HTERT RPE-1 (cell line): ENCODE results near the gene HOXD8.

Source experiments
- in situ Hi-C: fragments of 300-500 bp; cut with MboI; formaldehyde crosslinking; loops from 4 replicates; pipeline ENCODE4 v1.14.3; 2020; ENCODE audit warnings: low sequenced_read_pairs

The HOXD8 gene

DNA sequence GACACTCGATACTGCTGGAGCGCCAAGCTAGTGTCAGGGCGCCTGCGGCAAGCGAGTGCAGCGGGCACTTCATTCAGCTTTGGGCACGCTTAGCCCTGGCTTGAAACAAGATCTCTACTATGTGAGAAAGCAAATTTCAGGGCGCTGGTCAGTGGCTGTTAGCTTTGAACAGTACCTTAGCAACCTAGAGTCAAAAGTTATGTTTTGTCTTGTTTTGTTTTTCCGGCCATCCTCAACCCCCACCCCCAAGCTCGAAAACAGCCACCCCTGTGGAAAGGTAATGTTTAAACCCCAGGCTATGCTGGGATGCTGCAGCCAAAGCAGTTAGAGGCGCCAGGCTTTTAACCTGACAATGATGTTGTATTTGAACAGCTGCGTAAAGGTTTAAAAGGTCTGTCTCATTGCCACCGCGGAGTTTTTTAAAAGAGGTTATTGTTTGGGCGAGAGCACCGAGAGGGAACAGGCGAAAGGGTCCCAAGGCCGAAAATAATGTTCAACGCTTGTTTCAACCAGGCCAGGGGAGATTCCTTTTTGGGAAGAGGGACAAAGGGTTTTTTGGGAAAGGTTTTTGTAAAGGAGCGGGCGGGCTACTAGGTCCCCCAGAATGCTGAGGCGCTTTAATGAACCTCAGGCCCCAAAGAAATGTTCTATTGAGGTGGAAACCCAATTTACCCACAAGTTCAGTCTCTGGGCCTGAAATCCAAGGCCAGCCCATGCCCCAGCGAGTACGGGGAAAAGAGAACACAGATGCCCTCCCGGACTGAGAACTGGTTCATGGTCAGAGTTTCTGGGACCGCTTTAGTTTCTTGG lies 15.2 kb upstream of the HOXD8 start:
- in situ Hi-C loops = no loop called here

DNA sequence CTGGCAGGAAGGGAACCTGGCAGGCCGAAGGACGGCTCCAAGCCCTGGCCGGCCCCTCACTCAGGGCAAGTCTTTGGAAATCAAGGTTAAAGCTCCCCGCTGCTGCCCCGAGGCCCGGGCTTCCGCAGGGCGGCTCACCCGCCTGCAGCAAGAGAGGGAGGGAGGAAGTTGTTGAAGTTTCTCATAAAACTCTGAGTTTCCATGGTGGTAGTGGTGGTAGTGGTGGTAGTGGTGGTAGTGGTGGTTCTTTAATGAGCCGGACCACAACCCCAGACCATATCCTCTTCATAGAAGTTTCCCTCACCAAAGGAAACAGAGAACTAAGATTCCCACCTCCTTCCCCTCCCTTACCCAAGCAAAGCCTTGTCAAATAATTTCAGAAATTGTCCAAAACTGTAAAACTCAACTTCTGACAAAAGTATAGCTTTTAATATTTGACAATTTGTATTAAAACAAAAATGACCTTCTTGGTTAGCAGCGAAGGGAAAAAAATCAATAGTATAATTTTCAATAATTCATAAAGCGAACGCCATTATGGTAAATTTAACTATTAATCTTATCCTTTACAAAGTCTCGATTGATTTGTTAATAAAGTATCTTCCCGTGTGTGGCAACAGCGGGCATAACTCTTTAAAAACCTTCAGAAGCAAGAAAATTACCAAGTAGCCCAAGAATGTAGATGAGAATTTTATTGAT lies 14.4 kb upstream of the HOXD8 start:
- in situ Hi-C loops = no loop called here

DNA sequence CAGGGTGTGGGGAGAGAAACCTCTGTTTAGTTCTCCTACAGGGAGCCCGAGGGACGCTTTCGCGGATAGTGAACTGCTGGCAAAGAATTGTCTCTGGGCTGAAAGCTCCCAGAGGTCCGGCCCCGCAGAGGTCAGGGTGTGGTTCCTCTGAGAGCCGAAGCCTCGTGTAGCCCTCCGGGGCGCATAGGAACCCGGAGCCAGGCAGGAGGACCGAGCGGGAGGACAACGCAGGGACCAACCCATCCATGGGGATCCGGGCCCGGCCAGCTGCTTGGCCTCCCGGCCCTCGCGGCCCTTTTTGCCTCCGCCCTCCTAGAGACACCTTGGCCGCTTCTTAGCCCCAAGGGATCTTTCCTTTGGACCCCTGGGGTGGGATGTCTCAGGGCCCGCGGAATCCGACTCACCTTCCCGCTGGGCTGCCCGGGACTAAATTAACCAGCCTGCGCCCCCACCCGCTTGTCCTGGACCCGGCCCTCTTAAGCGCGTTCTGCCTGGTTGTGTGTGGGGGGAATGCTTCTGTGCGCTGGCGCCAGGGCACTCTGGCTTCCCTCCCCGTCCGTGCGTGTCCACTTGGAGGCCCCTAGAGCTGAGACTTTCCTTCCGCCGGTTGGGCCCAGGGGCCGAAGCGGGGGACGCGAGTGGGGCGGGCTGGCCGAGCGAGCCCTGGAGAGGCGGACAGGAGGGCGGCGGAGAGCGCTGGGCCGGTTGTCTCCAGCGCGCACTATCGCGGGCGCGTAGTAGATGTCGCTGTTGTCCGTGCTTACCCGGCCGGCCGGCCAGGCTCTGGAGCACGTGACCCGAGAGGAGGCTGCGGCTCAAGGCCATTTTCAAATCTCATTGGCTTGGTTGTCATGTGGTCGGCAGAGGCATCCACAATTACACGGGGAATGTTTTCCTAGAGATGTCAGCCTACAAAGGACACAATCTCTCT lies 13.4 kb upstream of the HOXD8 start, which contains the start of gene HOXD10:
Gene HOXD10, plus strand, starts transcription at position 896 of the 931 bp plus-strand sequence. CDS start 56 bp downstream, outside the sequence.
- in situ Hi-C loops = no loop called here

DNA sequence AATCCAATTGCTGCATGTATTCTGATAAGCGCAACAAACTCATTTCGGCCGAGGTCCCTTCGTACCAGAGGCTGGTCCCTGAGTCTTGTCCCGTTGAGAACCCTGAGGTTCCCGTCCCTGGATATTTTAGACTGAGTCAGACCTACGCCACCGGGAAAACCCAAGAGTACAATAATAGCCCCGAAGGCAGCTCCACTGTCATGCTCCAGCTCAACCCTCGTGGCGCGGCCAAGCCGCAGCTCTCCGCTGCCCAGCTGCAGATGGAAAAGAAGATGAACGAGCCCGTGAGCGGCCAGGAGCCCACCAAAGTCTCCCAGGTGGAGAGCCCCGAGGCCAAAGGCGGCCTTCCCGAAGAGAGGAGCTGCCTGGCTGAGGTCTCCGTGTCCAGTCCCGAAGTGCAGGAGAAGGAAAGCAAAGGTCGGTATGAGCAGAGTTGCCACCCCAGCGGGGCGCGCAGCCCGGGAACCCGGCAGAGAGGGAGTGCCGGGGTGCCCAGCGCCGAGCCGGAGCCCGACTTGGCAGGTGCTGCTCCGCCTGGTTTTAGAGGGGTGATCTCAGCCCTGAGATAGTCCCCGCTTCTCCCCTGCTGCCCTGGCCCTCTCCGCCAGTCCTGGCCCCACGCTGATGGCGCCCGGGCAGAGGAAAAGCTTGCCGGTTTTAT lies 12.2 kb upstream of the HOXD8 start:
- in situ Hi-C loops = no loop called here

DNA sequence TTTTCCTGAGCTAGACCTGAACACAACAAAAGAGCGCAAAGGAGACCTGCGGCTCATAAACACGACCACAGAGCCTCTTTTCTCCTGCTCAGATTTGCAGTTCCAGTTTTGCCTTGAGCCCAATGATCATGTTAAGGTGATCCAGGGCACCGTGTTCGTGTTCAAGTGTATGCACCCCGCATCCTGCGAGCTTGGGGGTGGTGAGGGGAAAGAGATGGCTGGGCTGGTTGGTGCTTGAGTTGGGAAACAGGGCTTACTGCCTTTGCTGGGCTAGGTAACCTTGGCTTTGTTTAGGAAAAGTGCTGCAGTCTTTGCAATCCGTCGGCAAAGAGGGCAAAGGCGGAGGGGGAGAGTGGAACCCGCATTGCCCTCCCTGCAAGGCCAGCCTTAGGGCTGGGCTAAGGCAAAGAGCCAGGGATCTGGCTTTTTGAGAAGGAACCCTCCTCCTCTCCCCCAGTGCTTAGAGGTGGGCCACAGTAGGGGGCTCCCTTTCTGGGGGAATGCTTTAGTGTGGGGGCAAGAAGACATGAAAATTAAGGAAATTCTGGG lies 11.6 kb upstream of the HOXD8 start:
- in situ Hi-C loops = no loop called here

DNA sequence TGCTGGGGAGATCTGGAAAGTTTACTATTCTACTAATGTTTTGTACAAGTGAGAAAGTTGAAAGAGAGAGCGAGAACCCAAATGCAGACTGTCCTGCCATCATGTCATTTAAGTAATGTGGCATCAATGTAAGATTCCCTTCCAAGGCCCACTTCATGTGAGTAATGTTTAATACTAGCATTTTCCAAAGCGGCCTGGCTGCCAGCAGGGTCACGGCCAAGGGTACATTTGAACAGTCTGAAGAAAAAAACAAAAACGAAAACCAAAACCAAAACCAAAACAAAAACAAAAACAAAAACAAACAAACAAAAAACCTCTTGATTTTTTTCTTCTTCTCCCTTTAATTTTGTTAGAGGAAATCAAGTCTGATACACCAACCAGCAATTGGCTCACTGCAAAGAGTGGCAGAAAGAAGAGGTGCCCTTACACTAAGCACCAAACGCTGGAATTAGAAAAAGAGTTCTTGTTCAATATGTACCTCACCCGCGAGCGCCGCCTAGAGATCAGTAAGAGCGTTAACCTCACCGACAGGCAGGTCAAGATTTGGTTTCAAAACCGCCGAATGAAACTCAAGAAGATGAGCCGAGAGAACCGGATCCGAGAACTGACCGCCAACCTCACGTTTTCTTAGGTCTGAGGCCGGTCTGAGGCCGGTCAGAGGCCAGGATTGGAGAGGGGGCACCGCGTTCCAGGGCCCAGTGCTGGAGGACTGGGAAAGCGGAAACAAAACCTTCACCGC lies 10.7 kb upstream of the HOXD8 start:
- in situ Hi-C loops = no loop called here

DNA sequence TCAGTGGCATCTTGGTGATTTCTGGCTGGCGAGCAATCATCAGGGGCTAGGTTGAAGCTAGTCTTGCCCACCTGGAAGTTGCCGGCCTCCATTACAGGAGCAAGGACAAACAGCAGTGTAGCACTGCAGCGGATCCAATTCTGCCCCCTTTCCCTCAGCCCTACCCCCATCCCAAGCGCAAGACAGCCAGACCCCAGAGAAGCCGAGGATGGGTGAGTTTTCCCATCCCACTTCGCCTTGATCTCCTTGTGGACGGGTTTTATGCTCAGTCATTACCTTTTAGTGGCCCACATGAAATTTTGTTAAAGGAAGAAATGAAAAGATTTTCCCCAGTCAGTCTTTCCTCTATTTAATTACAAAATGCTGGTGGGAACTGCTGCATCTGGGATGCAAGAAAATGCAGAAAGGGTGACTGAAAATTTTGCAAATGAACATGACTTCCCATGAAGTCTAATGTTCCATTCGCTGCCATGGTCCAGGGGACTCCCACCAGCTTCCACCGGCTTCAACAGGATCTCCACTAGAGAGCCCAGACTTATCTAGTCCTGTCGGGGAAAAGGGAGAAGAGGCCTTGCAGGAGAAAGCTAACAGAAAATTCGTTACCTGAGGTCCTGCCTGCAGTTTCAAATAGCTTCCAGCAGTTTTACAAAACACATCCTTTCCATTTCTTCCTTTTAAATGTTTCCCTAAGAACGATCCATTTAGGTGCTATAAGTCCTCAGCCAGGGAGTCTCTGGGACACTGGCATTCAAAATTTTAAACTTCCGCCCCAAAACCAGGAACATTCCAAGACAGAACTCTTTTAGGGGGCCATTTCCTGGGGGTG lies 8.9 kb upstream of the HOXD8 start:
- in situ Hi-C loops = no loop called here

DNA sequence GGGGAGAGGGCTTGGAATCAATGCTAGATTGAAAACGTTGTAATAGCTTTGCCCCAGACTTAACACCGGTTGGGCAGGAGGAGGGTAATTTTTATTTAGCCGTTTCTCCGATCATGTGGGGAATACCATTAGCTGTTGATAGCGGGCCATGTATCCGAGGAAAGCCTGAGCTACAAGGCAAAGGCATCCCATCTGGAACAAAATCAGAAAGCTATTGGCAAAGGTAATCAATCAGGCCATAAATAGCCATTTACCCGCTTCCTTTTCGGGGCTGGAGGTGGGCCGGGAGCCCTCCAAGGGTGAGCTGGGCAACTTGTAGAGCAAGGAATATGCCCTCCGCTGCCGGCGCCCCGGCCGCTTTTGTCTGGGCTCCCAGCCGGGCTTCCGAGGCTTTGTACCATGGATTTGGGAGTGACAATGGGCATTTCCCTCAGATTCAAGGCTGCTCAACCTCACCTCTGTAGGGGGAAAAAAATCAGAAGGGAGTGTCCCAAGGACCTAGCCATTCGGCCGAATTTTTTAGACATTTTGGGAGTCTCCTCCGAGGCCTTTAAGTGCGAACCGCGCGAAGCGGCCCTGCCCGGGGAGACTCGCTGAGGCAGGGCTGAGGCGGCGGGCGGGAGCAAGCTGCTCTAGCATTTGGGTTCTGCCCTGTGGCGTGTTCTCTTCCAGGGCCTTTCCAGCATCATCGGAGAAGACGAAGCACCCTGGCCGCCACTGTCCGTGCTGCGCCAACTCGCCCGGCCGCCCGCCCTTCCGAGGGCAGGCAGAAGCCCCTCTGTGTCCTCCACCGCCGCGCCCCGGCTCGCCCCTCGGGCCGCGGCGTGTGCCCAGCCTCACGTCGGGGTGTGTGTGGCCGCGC lies 8.1 kb upstream of the HOXD8 start:
- in situ Hi-C loops = no loop called here

DNA sequence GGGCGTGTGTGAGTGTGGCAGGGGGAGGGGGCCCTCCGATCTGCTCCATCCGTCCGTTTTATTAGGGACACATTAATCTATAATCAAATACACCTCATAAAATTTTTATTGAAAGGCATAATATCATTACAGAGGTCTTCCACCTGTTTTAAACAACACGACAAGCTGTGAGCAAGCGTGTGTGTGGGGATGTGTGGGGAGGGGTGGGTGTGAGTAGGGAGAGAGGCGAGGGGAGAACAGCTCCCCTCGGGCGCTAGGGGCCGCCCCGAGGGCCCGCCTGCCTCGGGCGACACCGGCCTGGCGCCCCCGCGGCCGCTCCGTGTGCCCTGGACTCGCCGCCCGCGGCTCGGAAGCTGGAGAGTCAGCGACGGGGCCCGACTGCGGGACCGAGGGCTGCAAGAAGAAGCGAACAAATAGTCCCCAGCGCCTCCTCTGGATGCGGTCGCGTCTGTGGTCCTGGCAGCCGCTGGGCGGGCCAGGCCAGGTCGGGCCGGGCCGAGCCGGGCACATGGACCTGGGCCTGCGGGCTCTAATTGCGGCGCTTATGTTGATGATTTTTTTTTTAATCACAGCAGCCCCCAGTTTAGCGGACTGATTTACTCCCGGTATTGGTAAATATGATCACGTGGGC lies 7.3 kb upstream of the HOXD8 start:
- in situ Hi-C loops = no loop called here

DNA sequence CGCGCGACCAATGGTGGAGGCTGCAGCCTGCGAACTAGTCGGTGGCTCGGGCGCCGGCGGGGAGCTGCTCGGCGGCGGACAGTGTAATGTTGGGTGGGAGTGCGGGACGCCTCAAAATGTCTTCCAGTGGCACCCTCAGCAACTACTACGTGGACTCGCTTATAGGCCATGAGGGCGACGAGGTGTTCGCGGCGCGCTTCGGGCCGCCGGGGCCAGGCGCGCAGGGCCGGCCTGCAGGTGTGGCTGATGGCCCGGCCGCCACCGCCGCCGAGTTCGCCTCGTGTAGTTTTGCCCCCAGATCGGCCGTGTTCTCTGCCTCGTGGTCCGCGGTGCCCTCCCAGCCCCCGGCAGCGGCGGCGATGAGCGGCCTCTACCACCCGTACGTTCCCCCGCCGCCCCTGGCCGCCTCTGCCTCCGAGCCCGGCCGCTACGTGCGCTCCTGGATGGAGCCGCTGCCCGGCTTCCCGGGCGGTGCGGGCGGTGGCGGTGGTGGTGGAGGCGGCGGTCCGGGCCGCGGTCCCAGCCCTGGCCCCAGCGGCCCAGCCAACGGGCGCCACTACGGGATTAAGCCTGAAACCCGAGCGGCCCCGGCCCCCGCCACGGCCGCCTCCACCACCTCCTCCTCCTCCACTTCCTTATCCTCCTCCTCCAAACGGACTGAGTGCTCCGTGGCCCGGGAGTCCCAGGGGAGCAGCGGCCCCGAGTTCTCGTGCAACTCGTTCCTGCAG lies 6.7 kb upstream of the HOXD8 start, which contains the start of gene HOXD9:
Gene HOXD9, plus strand, starts transcription at position 37 of the 728 bp plus-strand sequence. Its CDS starts 50 bp downstream, at position 87.
- in situ Hi-C loops = no loop called here

DNA sequence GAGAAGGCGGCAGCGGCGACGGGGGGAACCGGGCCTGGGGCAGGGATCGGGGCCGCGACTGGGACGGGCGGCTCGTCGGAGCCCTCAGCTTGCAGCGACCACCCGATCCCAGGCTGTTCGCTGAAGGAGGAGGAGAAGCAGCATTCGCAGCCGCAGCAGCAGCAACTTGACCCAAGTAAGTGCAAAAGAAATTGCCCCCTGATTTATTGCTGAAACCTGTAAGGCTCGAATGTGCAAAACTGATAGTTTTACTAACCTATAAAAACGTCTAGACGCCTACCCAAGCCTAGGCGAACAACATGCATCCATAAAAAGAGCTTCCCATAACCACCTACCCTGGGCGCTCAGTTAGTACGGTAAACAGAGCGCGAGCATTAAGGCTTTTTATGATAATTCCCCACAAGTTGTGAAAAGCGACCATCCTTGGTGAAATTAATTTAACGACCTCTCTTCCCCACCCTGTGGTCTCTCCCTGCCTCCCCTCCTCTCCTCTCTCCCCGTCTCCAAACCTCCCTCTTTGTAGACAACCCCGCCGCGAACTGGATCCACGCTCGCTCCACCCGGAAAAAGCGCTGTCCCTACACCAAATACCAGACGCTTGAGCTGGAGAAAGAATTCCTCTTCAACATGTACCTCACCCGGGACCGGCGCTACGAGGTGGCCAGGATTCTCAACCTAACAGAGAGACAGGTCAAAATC lies 5.9 kb upstream of the HOXD8 start:
- in situ Hi-C loops = no loop called here

DNA sequence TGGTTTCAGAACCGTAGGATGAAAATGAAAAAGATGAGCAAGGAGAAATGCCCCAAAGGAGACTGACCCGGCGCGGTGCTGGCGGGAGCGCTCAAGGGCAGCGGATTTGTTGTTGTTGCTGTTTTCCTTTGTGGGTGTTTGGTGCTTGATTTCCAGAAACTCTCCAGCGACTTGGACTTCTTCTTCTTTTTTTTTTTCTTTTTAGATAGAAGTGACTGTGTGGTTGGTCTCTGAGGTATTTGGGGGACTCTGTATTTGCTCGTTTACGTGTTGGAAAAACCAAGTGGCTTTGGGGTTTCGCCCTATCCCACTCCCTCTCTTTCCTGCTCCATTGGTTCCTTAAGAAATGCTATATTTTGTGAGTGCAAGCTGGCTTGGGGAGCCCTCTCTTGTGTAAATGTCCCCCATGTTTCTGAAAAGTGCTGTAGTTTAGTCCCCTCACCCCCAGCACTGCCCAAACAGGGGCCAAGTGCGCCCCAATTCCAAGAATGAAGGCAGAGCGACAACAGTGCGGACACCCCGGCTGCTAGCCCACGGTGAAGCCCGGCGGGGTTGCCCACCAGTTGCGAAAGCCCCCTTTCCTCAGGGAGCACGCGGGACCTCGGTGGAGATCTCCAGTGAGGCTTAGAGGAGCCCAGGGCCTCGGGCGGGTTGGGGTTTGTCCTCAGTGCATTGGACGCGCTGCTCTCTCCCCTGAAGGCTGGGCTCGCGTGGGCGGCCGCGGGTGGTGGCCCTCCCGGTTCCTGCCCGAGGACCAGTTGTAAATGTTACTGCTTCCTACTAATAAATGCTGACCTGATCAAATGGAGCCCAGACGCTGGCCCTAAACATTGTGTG lies 5.2 kb upstream of the HOXD8 start:
- in situ Hi-C loops = no loop called here

DNA sequence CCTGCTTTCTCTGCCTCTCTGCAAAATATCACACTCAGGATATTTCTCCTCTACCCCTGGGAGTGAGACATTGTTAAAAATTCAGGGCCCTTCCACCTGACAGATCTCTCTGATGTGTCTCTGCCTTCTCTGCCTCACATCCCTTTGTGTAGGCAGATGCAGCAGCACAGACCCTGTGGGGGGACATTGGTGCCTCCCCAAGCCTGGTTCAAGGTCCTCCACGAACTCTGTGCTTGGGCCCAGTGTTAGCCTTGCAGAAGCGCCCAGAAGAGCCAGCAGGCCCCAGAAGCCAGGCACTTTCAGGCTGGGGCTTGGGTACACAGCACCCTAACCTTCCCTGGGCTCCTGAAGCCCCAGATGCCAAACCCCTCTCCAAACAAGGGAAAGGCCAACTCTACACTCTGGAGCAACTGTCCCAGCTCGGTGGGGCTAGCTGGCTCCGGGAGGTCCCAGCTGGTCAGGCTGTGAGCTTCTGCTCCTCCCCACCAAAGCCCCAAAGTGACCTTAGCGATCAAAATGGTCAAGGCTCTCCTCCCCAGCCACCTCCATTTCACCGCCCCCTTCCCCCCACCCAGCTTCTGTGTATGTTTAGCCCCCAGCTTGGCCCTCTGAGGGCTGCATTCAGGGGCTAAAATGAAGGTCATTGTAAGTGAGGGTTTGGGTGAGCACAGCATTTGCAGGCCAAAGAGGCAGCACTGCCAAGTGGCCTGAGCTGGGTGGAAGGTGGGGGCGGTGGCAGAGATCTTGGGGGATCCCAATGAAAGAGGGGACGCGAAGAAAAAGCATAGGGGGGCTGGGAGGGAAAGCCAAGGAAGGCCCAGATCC lies 4.3 kb upstream of the HOXD8 start:
- in situ Hi-C loops = loop anchor here (25.0 kb wide), 1 partner anchor 512 kb away; no protein-coding TSS in a partner anchor

DNA sequence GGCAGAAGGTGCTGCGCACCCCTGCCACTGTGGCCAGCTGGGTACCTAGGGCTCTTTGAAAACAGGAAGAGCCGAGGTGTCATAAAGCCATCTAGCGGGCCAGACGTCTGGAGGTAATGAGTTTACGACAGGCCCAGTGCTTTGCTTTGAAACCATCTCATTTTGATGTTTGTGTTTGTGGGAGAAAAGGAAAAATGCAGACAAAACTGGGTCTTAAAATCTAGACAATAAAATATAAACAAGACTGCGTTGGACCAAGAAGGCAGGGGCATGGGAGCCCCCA lies 3.8 kb upstream of the HOXD8 start:
- in situ Hi-C loops = loop anchor here (25.0 kb wide), 1 partner anchor 512 kb away; no protein-coding TSS in a partner anchor
